T47D (cell line): ENCODE results near the gene CRYBA2.

Source experiments
- DNase-seq, 2 experiments: peaks; one replicate each; pipeline versions ENCODE4 v3.0.0 to v3.0.0-alpha.2; 2011 to 2012; ENCODE audit warnings: low read depth in 1 of 2, low spot score in 1 of 2
- JUND ChIP-seq: IDR thresholded peaks from 2 replicates; pipeline ENCODE4 v1.6.1; 2012; ENCODE audit warnings: low read depth
- in situ Hi-C: cut with HindIII; loops from 2 replicates; pipeline ENCODE4 v1.10.0; 2016; ENCODE audit warnings: low sequenced_read_pairs, low pct_unique_long_range_greater_than_20kb

CRYBA2 gene

DNA sequence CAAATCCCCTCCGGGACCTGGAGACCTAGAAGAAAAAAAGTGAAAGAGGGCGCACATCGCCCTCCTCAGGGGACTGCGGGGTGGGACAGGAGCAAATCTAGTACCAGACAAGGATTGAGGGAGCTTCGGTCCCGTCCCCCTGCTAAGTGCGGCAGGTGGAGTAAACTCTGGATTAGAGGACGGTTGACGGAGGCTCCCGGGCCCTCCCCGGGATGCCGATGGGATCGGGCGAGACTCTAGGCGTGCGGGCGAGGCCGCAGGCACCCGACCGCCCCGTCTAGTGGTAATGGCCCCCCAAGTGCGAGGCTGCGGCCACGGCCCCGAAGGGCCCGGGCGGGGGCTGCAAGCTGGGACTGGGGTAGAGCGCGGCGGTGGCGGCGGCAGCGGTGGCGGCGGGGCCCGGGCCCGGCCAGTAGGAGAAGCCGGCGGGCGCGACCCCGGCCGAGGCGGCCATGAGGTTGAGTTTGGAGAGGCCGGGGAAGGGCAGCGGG lies 11.8 kb downstream of the CRYBA2 start:
- in situ Hi-C loops = no loop called here
- no peak for TF ChIP-seq JUND
- DNase-seq = no peak

- in situ Hi-C loops = no loop called here
- DNase-seq = no peak
- no peak for TF ChIP-seq JUND
These were observed 12.4 kb downstream of the CRYBA2 start for GRCh38 chr2:218980735-218981389.

DNA sequence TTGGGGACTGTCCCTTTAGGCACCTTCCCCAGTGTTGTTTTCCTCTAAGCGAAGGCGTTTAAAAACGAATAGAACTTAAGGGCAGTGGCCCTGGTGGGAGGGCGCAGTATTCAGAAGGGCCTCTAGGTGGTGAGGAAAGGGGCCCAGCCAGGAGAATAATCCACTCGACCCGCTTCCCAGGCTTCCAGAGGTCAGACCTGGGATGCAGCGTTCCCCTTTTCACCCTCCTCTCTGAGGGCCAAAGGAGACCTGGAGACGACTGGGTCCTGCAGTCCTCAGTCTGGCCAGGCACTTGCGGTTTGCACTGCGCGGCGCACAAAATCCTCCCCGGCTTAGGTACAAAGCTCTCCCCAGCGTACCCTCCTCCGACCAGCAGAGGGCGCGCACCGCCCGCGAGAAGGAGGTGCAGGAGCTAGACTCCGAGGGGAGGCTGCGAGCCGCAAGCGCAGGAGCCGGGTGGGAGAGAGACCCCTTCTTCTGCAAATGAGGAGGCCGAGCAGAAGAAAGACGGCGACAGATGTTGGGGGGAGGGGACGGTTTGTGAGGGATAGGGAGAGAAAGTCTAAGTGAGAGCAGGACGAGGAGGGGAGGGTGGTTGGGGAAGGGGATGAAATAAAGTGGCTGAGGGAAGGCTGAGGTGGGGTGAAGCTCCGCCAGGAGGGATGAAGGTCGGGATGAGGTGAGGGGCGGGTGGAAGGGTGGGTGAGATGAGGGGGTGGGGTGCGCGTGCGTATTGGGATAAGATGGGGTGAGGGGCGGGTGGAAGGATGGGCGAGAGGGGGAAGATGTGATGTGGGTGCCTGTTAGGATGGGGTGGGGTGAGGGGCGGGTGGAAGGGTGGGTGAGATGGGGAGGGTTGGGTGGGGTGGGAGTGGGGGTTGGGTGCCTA lies 13.1 kb downstream of the CRYBA2 start:
- in situ Hi-C loops = no loop called here
- TF ChIP-seq JUND = no peak
- DNase-seq = peak; percentile 79

DNA sequence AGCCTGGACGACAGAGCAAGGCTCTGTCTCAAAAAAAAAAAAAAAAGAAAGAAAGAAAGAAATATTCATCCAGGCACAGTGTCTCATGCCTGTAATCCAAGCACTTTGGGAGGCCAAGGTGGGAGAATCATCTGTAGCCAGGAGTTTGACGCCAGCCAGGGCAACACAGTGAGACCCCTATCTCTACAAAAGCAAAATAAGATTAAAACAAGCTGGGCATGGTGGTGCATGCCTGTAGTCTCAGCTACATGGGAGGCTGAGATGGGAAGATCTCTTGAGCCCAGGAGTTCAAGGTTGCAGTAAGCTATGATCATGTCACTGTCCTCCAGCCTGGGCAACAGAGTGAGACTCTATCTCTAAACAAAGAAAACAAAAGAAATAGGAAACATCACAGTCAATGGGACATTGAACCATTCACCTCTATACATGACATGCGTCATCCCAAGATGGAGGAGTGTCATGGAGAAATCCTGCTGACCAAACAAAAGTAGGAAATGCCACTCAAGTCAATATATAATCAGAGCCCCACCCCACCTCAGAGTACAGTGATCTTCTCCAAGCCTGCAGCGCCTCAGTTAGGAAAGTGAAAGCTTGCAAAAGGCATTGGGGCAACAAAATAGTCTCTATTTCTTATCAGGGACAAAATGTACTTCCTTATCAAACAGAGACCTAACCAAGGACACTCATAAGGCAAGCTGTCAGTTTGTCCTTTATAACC lies 18.0 kb downstream of the CRYBA2 start:
- TF ChIP-seq JUND = no peak
- in situ Hi-C loops = no loop called here
- no peak for DNase-seq

DNA sequence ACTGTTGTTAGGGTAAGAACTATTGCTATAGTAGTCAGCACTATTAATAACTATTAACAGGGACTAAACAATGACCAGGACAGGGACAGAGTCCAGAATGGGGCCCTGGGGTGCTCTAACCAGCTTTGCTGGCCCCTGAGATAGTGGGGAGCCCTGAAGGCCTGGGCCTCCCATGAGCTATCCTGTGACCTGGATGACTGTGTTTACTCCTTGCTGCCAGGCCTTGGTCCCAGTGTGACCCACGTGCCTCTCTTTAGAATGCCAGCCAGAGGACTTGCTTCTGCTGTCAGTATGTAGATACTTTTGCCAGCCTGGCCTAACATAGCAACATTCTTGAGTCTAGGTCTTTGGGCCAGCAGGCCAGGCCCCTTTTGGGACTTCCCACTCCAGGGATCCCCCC lies 22.3 kb downstream of the CRYBA2 start:
- TF ChIP-seq JUND = no peak
- in situ Hi-C loops = no loop called here
- DNase-seq = no peak

- no peak for TF ChIP-seq JUND
- in situ Hi-C loops = no loop called here
- DNase-seq = no peak
These were observed 29.0 kb downstream of the CRYBA2 start for GRCh38 chr2:218964041-218964771.

- DNase-seq = no peak
- in situ Hi-C loops = no loop called here
These were observed 29.6 kb downstream of the CRYBA2 start for GRCh38 chr2:218963601-218964000.

GRCh38 chr2:218962859-218963492 lies 30.2 kb downstream of the CRYBA2 start:
- peak; percentile 59 to 73 for DNase-seq
- TF ChIP-seq JUND = no peak
- in situ Hi-C loops = no loop called here

More at GRCh38 chr2:218963601-218964000, 29.6 kb downstream of the CRYBA2 start:
- no peak for TF ChIP-seq JUND

DNA sequence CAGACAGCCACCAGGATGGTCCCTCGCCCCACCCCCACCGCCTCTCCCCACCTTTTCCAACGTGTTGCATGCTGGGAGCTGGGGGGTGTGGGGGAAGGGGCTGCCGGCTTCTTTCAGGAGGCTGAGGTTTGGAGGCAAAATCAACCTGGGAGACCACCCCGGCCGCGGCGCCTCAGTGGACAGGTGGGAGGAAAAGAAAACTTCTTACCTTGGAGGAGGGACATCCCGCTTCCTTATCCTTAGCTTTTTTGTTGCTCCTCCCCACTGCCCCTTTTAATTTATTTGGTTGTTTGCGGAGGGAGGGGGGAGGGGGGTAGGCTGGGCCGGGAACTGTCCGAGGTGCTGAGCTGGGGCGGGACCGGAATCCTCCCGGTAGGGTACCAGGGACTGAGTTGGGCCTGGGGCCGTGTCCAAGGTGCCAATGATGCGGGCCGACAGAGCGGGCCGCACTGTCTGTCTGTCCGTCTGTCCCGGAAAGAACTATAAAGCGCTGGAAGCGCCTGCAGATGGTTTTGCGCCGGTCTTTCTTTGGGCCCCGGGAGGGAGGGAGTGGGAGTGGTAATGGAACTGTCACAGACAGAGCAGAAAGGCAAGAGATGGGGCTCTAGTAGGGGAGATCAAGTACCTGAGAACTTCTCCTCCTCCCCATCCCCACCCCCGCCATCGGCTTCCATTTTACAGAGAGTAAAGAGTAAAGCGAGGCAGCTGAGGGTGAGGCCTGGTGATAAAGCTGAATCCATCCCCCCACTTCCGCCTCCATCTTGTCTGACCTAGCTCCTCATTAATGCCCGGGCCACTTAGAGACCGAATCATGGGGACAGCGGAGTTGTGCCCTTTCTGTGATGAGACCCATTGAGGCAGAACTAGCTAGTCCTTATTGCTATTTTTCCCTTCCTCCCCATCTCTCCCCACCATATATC lies 31.3 kb downstream of the CRYBA2 start:
- in situ Hi-C loops = no loop called here
- TF ChIP-seq JUND = no peak
- peak; percentile 52 to 69 for DNase-seq

DNA sequence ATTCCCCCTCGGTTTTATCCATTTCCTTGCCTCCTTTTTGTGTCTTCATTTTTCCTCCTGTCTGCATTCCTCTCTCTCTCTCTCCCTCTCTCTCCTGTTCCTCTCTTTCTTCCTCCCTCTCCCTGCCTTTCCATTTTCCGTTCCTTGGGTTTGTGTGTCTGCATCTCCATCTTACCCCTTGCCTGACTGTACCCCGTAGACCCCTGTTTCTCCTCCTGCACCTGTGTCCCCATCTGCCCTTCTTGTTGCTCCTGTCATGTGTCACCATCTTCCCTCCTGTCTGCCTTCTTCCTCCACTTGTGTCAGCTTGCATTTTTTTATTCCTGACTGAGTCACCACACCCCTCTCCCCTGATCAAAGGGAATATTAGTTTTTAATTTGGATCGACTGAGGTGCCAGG lies 32.0 kb downstream of the CRYBA2 start:
- in situ Hi-C loops = no loop called here
- DNase-seq = no peak
- TF ChIP-seq JUND = no peak
